Measurements from ENCODE around the gene HYAL1. TPM values are rescaled to one million over a fixed set of nuclear protein-coding genes. Genes with fewer than 3 reads are reported as not detected.
"Not testable (repeated sequence)": the region's sequence is repeated elsewhere in the genome, so short reads cannot be mapped to it uniquely, and the experiment has no call there.

Gene HYAL1
- total and polyA plus RNA-seq, 2 experiments from 2014 or later: 3.3 to 5.0 TPM

- no peak for TF ChIP-seq CTCF (IDR thresholded peaks at IDR 0.05; ENCODE audit: low read depth, low read length)
- Histone ChIP-seq H3K36me3 (peaks cover 24% of the 10 kb centered on the region), H3K27ac (no peak overlapping the region), H3K4me1 (ENCODE audit: low read depth) (peaks cover 4% of the 10 kb centered on the region), H3K4me3 (no peak overlapping the region), H3K9me3 (ENCODE audit: low read depth) (no peaks in the 10 kb centered on the region), H3K27me3 (no peaks in the 10 kb centered on the region)
- DNase-seq (ENCODE audit: low read depth in 1 of 2, low spot score in 1 of 2): no peak
Measured at GRCh38 chr3:50314816-50315215, 11.4 kb upstream of the HYAL1 start.

GRCh38 chr3:50314342-50314741, 11.0 kb upstream of the HYAL1 start:
- H3K36me3 ChIP-seq: peaks cover 19% of the 10 kb centered on the region
- no peaks in the 10 kb centered on the region for H3K27me3 ChIP-seq
- no peak overlapping the region for H3K4me3 ChIP-seq
- no peak for TF ChIP-seq CTCF (IDR thresholded peaks at IDR 0.05; ENCODE audit: low read depth, low read length)
- H3K4me1 ChIP-seq (ENCODE audit: low read depth): no peaks in the 10 kb centered on the region
- H3K27ac ChIP-seq: no peak overlapping the region
- no peaks in the 10 kb centered on the region for H3K9me3 ChIP-seq (ENCODE audit: low read depth)
- no peak for DNase-seq (ENCODE audit: low read depth in 1 of 2, low spot score in 1 of 2)

GRCh38 chr3:50312041-50312440, 8.7 kb upstream of the HYAL1 start:
- H3K4me3 ChIP-seq; DNase-seq (ENCODE audit: low read depth in 1 of 2, low spot score in 1 of 2); H3K9me3 ChIP-seq (ENCODE audit: low read depth): not testable (repeated sequence)

GRCh38 chr3:50304601-50305000, 1.2 kb upstream of the HYAL1 start:
- H3K36me3 ChIP-seq: no peaks in the 10 kb centered on the region
- no peak for DNase-seq (ENCODE audit: low read depth in 1 of 2, low spot score in 1 of 2)
- no peak overlapping the region for H3K4me3 ChIP-seq
- peaks cover 4% of the 10 kb centered on the region for H3K9me3 ChIP-seq (ENCODE audit: low read depth)
- no peak overlapping the region for H3K27ac ChIP-seq
- no peaks in the 10 kb centered on the region for H3K27me3 ChIP-seq
- TF ChIP-seq CTCF (IDR thresholded peaks at IDR 0.05; ENCODE audit: low read depth, low read length): no peak
- peaks cover 8% of the 10 kb centered on the region for H3K4me1 ChIP-seq (ENCODE audit: low read depth)

More at GRCh38 chr3:50312041-50312440, 8.7 kb upstream of the HYAL1 start:
- not testable (repeated sequence) for H3K27ac ChIP-seq; H3K36me3 ChIP-seq; H3K27me3 ChIP-seq; H3K4me1 ChIP-seq (ENCODE audit: low read depth)

GRCh38 chr3:50302095-50303012, 1.0 kb downstream of the HYAL1 start:
- DNase-seq (ENCODE audit: low read depth in 1 of 2, low spot score in 1 of 2): no peak
- H3K4me3 ChIP-seq: no peak overlapping the region
- TF ChIP-seq CTCF (IDR thresholded peaks at IDR 0.05; ENCODE audit: low read depth, low read length): no peak
- H3K9me3 ChIP-seq (ENCODE audit: low read depth): no peaks in the 10 kb centered on the region
- H3K27me3 ChIP-seq: no peaks in the 10 kb centered on the region
- H3K36me3 ChIP-seq: no peaks in the 10 kb centered on the region
- peaks cover 15% of the 10 kb centered on the region for H3K4me1 ChIP-seq (ENCODE audit: low read depth)
- peak overlapping the region; percentile 76 for H3K27ac ChIP-seq

- Histone ChIP-seq H3K4me3 (no peak overlapping the region), H3K9me3 (ENCODE audit: low read depth) (no peaks in the 10 kb centered on the region), H3K4me1 (ENCODE audit: low read depth) (peaks cover 15% of the 10 kb centered on the region), H3K27me3 (no peaks in the 10 kb centered on the region), H3K27ac (no peak overlapping the region), H3K36me3 (no peaks in the 10 kb centered on the region)
- no peak for TF ChIP-seq CTCF (IDR thresholded peaks at IDR 0.05; ENCODE audit: low read depth, low read length)
- no peak for DNase-seq (ENCODE audit: low read depth in 1 of 2, low spot score in 1 of 2)
Measured at GRCh38 chr3:50300681-50301254, 2.6 kb downstream of the HYAL1 start.

Measured in cardiac muscle cell (in vitro differentiated cells and primary cell).